NB4 (cell line): ENCODE data around the gene CRISPLD2.

Experiments used
- DNase-seq: peaks from one replicate; pipeline ENCODE4 v3.0.0; 2010; ENCODE audit warnings: low read depth
- H3K4me3 ChIP-seq: one replicate; pipeline ENCODE4 v1.5.1; 2011; ENCODE audit warnings: mild to moderate bottlenecking, low read depth, low read length, moderate library complexity
- MYC ChIP-seq: IDR thresholded peaks from 2 replicates; pipeline ENCODE4 v1.6.1; 2011; ENCODE audit warnings: low read depth, low read length
- POLR2A ChIP-seq: IDR thresholded peaks from 2 replicates; pipeline ENCODE4 v1.6.1; 2011; ENCODE audit warnings: mild to moderate bottlenecking; ENCODE audit not compliant: insufficient read length; ENCODE audit errors: extremely low read depth
- TF ChIP-seq, protein P1 (sequence below): IDR thresholded peaks from 2 replicates; pipeline ENCODE4 v1.6.1; 2011; ENCODE audit warnings: low read depth, low read length
- TF ChIP-seq, protein P2 (sequence below): IDR thresholded peaks from one replicate; pipeline ENCODE4 v1.5.1; 2012; ENCODE audit warnings: low read depth, low read length

The CRISPLD2 gene

DNA sequence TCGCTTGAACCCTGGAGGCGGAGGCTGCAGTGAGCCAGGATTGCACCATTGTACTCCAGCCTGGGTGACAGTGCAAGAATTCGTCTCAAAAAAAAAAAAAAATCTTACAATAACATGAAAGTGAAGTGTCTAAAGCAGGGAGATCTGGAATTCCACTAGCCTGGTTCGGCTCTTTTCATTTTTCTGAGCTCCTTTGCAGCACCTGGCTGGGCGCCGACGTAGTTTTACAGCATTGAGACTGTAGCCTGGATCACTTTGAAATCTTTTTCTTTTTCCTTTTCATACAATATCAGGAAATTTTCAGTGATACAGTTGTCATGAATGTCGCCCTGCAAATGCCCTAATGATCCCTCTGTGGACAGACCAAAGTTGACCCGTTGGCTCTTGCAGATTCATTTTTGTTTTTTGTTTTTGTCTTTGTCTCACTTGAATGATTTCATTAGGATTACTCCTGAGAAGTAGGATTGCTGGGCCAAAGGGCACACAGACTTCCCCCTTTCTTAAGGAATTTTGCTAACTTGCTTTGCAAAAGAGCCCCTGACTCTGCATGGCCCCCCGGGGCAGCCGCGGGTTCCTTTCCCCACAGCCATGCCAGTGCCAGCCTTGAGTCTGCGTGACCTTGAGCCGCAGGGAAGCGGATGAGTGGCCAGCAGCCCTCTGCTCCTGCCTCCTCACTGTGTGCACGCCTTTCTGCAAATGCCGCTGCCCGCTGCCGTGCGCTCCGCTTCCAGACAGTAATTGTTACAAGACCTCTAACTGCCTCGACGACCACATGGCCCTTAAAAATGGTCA lies 28.0 kb downstream of the CRISPLD2 start:
- TF ChIP-seq MYC (no peak), POLR2A (no peak)
- TF ChIP-seq, protein P1, sequence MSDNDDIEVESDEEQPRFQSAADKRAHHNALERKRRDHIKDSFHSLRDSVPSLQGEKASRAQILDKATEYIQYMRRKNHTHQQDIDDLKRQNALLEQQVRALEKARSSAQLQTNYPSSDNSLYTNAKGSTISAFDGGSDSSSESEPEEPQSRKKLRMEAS, result no peak
- TF ChIP-seq, protein P2, sequence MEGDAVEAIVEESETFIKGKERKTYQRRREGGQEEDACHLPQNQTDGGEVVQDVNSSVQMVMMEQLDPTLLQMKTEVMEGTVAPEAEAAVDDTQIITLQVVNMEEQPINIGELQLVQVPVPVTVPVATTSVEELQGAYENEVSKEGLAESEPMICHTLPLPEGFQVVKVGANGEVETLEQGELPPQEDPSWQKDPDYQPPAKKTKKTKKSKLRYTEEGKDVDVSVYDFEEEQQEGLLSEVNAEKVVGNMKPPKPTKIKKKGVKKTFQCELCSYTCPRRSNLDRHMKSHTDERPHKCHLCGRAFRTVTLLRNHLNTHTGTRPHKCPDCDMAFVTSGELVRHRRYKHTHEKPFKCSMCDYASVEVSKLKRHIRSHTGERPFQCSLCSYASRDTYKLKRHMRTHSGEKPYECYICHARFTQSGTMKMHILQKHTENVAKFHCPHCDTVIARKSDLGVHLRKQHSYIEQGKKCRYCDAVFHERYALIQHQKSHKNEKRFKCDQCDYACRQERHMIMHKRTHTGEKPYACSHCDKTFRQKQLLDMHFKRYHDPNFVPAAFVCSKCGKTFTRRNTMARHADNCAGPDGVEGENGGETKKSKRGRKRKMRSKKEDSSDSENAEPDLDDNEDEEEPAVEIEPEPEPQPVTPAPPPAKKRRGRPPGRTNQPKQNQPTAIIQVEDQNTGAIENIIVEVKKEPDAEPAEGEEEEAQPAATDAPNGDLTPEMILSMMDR, result no peak
- no peak overlapping the region for H3K4me3 ChIP-seq
- DNase-seq, result no peak

GRCh38 chr16:84848986-84849634 lies 29.3 kb downstream of the CRISPLD2 start:
- no peak overlapping the region for H3K4me3 ChIP-seq
- TF ChIP-seq, protein P1, result no peak
- no peak for TF ChIP-seq POLR2A
- TF ChIP-seq, protein P2, result no peak
- DNase-seq, result no peak

- DNase-seq, result no peak
- H3K4me3 ChIP-seq, result no peak overlapping the region
- TF ChIP-seq POLR2A, result no peak
These were observed 30.0 kb downstream of the CRISPLD2 start for GRCh38 chr16:84849751-84850150.

GRCh38 chr16:84850714-84851113 lies 30.9 kb downstream of the CRISPLD2 start:
- TF ChIP-seq, protein P2, result no peak
- TF ChIP-seq POLR2A (no peak), MYC (no peak)
- TF ChIP-seq, protein P1, result no peak
- no peak for DNase-seq
- H3K4me3 ChIP-seq, result no peak overlapping the region

- no peak overlapping the region for H3K4me3 ChIP-seq
- DNase-seq, result no peak
- no peak for TF ChIP-seq MYC
These were observed 31.7 kb downstream of the CRISPLD2 start for GRCh38 chr16:84851192-84852127.

- no peak overlapping the region for H3K4me3 ChIP-seq
- DNase-seq, result no peak
- no peak for TF ChIP-seq POLR2A
- TF ChIP-seq, protein P1, result no peak
- TF ChIP-seq, protein P2, result no peak
- no peak for TF ChIP-seq MYC
These were observed 33.7 kb downstream of the CRISPLD2 start for GRCh38 chr16:84853534-84853933.
